HG03575 (cell line): ENCODE results near the gene ST6GAL1.
"Not testable (repeated sequence)": the region's sequence is repeated elsewhere in the genome, so short reads cannot be mapped to it uniquely, and the experiment has no call there.

Source experiments
- ATAC-seq: cut with Tn5 transposase; IDR thresholded peaks from one replicate; pipeline ENCODE4 v1.9.1; 2021; ENCODE audit not compliant: unreplicated experiment, insufficient number of reproducible peaks, low FRiP score; ENCODE audit errors: extremely low read depth

Gene ST6GAL1

DNA sequence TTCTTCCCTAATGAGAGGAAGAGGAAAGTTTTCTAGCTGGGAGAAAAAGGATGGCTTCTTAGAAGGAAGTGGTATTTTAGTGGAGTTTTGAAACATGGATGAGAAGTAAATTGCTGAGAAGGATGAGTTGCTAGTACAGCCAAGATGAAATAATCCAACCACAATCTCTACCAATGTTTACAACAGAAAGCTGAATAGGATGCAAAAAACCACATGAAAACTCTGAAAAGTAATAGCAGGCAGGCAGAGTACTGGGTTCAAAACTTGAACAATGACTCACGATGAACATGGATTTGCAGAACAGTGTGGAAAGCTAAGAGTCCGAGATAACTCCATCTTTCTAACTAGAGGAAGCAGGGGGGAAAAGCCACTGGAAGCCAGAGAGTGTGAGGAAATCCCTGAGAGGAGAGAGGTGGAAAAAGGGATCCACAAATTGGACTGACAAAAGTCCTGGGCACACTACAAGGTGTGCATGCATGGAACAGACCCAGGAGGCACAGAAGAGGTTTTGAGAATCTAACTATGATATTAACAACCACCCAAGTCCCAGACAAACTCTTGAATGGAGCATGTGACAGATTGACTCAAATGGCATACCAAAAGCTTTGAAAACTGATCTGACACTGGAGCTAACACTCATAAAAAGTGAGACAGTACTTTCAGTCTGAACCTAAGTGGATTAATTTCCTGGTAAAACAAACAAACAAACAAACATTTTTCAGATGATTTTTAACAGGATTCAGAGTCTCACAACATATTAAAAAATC, 76.7 kb downstream of the ST6GAL1 start:
- ATAC-seq: no peak

DNA sequence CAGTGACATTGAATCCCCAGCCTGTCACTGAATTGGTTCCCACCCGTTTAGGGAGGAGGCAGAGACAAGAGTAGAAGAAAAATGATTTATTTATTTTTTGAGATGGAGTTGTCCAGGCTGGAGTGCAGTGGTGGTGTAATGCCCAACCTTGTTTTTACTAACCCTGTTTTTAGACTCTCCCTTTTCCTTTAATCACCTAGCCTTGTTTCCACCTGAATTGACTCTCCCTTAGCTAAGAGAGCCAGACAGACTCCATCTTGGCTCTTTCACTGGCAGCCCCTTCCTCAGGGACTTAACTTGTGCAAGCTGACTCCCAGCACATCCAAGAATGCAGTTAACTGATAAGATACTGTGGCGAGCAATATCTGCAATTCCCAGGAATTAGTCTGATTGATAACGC, 80.1 kb downstream of the ST6GAL1 start:
- not testable (repeated sequence) for ATAC-seq

- peak; percentile 37 for ATAC-seq
Observed at GRCh38 chr3:187011915-187012314, 81.6 kb downstream of the ST6GAL1 start.

DNA sequence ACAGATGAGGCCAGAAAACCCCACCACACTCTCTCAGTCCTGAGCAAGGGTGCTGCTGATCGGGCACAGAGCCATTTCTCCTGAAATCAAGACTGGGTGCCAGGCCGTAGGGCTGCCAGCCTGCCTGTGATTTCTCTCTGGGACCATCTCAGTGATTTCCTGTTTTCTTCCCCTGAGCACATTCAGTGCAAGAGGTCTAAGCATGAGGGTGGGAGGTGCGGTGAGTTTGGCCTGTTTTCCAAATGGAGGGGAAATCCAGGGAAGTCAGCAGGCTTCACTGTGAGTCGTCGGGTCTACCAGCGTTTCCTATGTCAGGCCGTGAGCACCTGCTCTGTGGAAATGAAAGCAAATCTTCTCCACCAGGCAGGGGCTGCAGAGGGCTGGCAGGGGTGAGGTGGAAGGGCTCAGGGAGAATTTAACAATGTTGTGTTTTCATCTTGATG, 82.3 kb downstream of the ST6GAL1 start:
- no peak for ATAC-seq

- no peak for ATAC-seq
Observed at GRCh38 chr3:187013159-187013716, 82.9 kb downstream of the ST6GAL1 start.

GRCh38 chr3:187014417-187014864, 84.1 kb downstream of the ST6GAL1 start:
- ATAC-seq: no peak

DNA sequence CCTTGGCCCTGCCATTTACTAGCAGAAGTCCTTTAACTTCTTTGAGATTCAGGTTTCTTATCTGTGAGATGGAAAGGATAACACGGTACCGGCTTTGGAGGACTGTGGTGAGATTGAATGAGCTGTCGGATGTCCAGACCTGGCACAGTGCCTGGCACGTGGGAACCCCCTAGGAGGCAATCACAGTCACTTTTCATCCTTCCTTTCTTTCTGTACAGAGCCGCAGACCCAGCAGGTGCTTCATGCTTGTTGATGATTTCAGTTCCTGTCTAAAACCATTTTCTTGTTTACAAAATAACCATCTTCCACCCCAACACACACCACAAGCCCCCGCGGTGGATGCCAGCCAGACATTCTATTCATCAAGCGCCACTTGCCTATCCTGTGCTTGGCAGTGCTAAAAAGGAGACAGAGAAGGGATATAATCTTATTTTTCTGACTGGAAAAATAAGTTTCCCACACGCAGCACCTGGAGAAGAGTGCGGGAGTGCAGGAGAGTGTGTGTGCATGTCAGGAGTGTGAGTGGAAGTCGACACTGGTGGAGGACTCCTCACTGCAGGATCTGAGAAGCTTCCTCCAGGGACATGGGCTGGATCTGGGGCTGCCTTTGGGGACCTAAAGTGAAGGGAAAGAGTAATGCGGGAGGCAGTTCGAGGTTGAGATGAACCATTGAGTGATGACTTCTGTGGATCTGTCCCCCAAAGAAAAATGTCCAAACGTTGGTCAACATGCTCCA, 85.7 kb downstream of the ST6GAL1 start:
- ATAC-seq: peak; percentile 24

DNA sequence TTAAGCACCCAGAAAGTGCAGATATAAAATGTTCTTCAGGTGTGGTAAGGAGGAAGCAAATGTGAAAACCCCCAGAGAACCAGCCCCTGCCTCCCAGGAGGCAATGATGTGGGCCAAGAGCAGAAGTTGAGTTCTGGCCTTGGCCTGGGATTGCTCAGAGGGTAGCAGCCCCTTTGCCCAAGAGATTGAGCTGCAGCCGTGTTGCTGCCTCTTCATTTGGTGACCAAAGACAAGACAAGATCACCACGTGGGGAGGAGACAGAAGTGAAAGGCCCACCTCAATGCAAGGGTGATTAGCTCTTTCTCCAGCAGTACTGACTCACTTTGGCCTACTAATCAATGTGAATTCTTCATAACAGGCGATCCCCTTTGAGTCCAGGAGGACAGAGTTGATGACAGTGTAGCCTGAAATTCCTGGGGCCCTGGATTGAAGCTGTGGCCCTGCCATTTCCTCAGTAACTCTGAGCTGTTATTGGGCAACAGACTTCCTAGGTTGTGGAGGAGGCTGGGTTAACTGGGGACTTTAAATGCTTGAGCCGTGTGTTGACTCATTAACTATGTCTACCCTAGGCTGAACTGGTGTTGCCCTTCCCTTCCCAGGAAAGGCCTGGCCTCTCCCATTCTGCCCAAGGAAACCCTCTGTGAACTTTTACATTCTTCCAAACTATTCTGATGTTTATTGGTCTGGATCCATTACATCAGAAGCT, 86.5 kb downstream of the ST6GAL1 start:
- no peak for ATAC-seq

- no peak for ATAC-seq
Observed at GRCh38 chr3:187017511-187018230, 87.3 kb downstream of the ST6GAL1 start.

DNA sequence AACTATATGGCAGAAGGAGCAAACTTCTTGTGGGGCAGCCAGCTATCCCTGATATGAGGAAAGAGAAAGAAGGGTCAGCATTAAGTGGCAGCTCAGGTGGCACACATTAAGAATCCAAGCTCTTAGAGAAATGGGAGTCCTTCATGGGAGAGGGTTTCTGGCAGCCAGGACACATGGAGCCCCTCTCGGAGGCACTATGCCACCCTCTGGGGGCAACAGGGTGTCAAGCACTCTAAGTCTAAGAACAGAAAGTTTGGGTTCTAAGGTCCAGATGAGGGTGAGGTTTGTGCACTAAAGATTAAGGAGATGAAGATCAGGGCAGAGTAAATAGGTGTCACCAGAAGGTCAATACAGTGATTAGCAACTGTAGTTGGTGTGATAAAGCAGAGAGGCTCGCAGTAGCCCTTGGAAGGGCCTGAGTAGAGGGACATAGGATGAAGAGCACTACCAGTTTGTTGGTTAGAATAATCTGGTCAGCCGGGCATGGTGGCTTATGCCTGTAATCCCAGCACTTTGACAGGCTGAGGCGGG, 89.3 kb downstream of the ST6GAL1 start:
- no peak for ATAC-seq

GRCh38 chr3:187020376-187020775, 90.0 kb downstream of the ST6GAL1 start:
- ATAC-seq: no peak

DNA sequence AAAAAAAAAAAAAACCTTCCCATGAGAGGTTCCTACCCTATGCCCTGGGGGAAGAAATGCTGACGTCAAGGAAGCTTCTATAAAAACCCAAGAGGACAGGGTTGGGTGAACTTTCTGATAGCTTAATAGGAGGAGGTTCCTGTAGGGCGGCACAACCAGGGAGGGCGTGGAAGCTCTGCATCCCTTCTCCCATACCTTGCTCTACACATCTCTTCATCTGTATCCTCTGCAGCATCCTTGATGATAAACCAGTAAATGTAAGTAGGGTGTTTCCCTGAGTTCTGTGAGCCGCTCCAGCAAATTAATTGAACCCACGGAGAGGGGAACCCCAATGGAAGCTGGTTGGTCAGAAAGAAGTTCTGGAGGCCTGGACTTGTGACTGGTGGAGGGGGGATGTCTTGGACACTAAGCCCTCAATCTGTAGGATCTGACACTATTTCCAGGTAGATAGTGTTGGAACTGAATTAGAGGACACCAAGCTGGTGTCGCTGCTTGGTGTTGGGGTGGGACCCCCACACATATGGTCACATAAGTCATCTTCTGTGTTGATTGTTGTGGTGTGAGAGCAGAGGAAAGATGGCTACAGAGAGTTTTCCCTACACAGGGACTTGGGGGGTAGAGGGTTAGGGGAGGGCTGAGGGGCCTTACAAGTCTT, 91.5 kb downstream of the ST6GAL1 start:
- no peak for ATAC-seq

DNA sequence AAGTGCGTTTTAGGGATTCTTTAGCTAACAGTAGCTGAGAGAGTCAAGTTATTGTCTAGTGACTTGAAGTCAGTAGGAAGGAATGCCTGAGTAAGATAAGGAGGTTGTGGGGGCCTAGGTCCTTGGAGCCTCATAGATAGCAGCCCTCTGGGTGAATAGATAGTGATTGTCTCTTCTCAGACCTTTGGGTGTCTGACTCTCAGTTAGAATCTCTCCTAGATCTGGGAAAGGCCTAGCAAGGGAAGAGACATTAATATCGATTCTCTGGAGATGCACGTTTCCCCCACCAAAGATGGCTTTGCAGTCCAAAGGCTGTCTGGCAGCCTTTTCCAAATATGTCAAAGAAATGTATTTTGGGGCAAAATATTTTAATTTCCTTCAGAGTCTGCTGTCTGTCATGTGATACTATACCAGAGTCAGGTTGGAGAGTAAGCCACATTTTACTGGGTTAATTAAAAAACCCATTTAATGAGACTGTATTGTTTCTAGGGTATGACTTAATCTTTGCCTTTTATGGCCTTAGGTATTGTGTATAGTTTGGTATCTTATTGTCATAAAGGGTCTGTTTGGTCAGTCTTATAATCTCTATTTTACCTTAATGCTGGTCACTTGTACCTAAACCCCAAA, 92.2 kb downstream of the ST6GAL1 start:
- ATAC-seq: no peak

GRCh38 chr3:187023340-187023739, 93.0 kb downstream of the ST6GAL1 start:
- ATAC-seq: not testable (repeated sequence)

GRCh38 chr3:187024536-187025226, 94.4 kb downstream of the ST6GAL1 start:
- no peak for ATAC-seq

DNA sequence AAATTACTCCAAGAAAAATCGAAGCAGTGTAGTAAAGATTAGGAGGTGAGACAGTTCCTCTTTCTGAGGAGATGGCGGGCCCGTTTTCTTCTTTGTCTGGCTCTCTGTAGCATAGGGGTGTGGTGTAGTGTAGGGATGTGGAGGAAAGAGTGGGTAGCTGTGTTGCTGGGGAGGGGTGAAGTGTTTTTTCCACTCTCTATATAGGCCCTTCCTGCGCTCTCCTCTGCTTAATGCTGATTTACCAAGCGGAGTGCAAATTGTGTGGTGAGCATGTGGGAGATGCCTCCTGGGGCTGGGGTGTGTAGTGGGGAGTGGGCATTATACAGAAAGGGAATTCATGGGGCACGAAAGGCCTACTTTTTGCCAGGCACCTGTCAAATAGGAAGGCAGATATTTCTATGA, 94.9 kb downstream of the ST6GAL1 start:
- ATAC-seq: no peak

GRCh38 chr3:187025656-187026316, 95.5 kb downstream of the ST6GAL1 start:
- ATAC-seq: no peak
